K562 (cell line): ENCODE results near the gene CGB8. TPM values are rescaled to one million over a fixed set of nuclear protein-coding genes. Genes with fewer than 3 reads are reported as not detected.

Experiments used
- ATAC-seq: fragments of 200-7000 bp; cut with Tn5 transposase; 3 replicates; pipeline ENCODE4 v1.9.1; 2020; ENCODE audit warnings: moderate library complexity
- BruUV-seq: library from RNA; stranded (reverse); fragments of 400-500 nt; replicated peaks from 2 replicates; lab custom pipeline; 2021; lab: Mats Ljungman, UMichigan
- CTCF ChIA-PET: fragments of 300-600 bp; formaldehyde crosslinking; extraction: SDS; loops from one replicate; lab custom pipeline; 2021; ENCODE audit warnings: low intra/inter-chr PET ratio; lab: Yijun Ruan, JAX
- POLR2A ChIA-PET: fragments of 300-600, 350-650 bp; sonication (Branson Sonifier 250); formaldehyde crosslinking; extraction: SDS; loops from one replicate; lab custom pipeline; 2021; ENCODE audit warnings: antibody characterized with exemption, inconsistent platforms; lab: Yijun Ruan, JAX
- DNase-seq, 4 experiments: peaks; one replicate each; pipeline versions ENCODE4 v3.0.0 to v3.0.0-alpha.2; 2011 to 2018; ENCODE audit warnings: low spot score in 3 of 4, mixed read lengths in 3 of 4; ENCODE audit errors: extremely low read depth in 1 of 4
- FAIRE-seq: peaks from 2 replicates; lab custom pipeline; 2011; peaks lifted over from hg19 to GRCh38; lab: Jason Lieb, UNC
- H2AFZ ChIP-seq: 2 replicates; pipeline ENCODE4 v1.6.0; 2011; ENCODE audit warnings: low read depth, low read length, control low read depth, inconsistent platforms
- H3K27ac ChIP-seq: fragments of 200-600 bp; 3 replicates; pipeline ENCODE4 v1.8.0; 2011; ENCODE audit warnings: low read depth, mild to moderate bottlenecking, control low read depth, inconsistent platforms, low read length, moderate library complexity, mixed read lengths; ENCODE audit errors: extremely low read depth
- H3K27me3 ChIP-seq, 2 experiments: fragments of 300-600 bp in 1 of 2; 2 replicates in 1 of 2; 3 replicates in 1 of 2; pipeline versions ENCODE4 v1.6.0 to v1.8.0; 2011; ENCODE audit warnings: inconsistent platforms in 2 of 2, low read length in 2 of 2, mild to moderate bottlenecking in 1 of 2, mixed read lengths in 1 of 2, moderate library complexity in 1 of 2; ENCODE audit not compliant: control insufficient read depth in 2 of 2, insufficient read depth in 2 of 2
- H3K36me3 ChIP-seq: fragments of 300-600 bp; 3 replicates; pipeline ENCODE4 v1.8.0; 2011; ENCODE audit warnings: mild to moderate bottlenecking, low read length, inconsistent platforms; ENCODE audit not compliant: control insufficient read depth, insufficient read depth
- H3K4me1 ChIP-seq, 2 experiments: fragments of 200-600 bp in 1 of 2; replicated peaks in 1 of 2; 2 replicates in 1 of 2; 3 replicates in 1 of 2; pipeline versions ENCODE4 v1.5.1 to v1.8.0; 2011; ENCODE audit warnings: inconsistent platforms in 2 of 2, low read length in 2 of 2, mild to moderate bottlenecking in 1 of 2, mixed read lengths in 1 of 2, moderate library complexity in 1 of 2; ENCODE audit not compliant: control insufficient read depth in 2 of 2, insufficient read depth in 2 of 2
- H3K4me2 ChIP-seq: 2 replicates; pipeline ENCODE4 v1.6.1; 2011; ENCODE audit warnings: low read length, control low read depth, inconsistent platforms, mixed read lengths; ENCODE audit not compliant: insufficient read depth
- H3K4me3 ChIP-seq: fragments of 200-600 bp; sonication (generic), shearing (Covaris generic); 2 replicates; pipeline ENCODE4 v1.5.1; 2016; ENCODE audit warnings: control low read depth, inconsistent platforms
- H3K79me2 ChIP-seq: fragments of 200-600 bp; 3 replicates; pipeline ENCODE4 v1.8.0; 2011; ENCODE audit warnings: low read length, inconsistent platforms; ENCODE audit not compliant: control insufficient read depth, insufficient read depth
- H3K9ac ChIP-seq, 2 experiments: 2 replicates each; pipeline versions ENCODE4 v1.6.0 to v1.6.1; 2011; ENCODE audit warnings: low read depth in 2 of 2, low read length in 2 of 2, control low read depth in 1 of 2, inconsistent platforms in 1 of 2, mild to moderate bottlenecking in 1 of 2, mixed read lengths in 1 of 2; ENCODE audit not compliant: insufficient read depth in 1 of 2
- H3K9me1 ChIP-seq: one replicate; pipeline ENCODE4 v1.6.0; 2011; ENCODE audit warnings: inconsistent platforms, mild to moderate bottlenecking, low read length, moderate library complexity; ENCODE audit not compliant: control insufficient read depth, insufficient read depth
- H3K9me3 ChIP-seq: replicated peaks from 2 replicates; pipeline ENCODE4 v1.5.1; 2011; ENCODE audit warnings: low read depth, low read length, inconsistent platforms; ENCODE audit not compliant: control insufficient read depth, insufficient read depth
- H4K20me1 ChIP-seq: replicated peaks from 2 replicates; pipeline ENCODE4 v1.6.1; 2011; ENCODE audit warnings: low read length, inconsistent platforms, mixed read lengths; ENCODE audit not compliant: control insufficient read depth, insufficient read depth
- CLOCK ChIP-seq: fragments of 250-450 bp; sonication (Bioruptor Pico); IDR thresholded peaks from 2 replicates; pipeline ENCODE4 v1.4.0; 2020; ENCODE audit warnings: mild to moderate bottlenecking, moderate library complexity, borderline replicate concordance
- CREM ChIP-seq: IDR thresholded peaks from 2 replicates; pipeline ENCODE4 v1.6.1; 2014; ENCODE audit warnings: antibody characterized with exemption, low read depth
- EGR1 ChIP-seq: fragments of 450-650 bp; conservative IDR thresholded peaks from 2 replicates; pipeline ENCODE4 v1.6.1; 2017; ENCODE audit warnings: mild to moderate bottlenecking
- KDM1A ChIP-seq, 2 experiments: fragments of 450-650 bp; IDR thresholded peaks; 2 replicates each; pipeline ENCODE4 v1.6.1; 2016; ENCODE audit warnings: mild to moderate bottlenecking in 2 of 2
- PCBP2 ChIP-seq: fragments of 200-400 bp; formaldehyde crosslinking; IDR thresholded peaks from 2 replicates; pipeline ENCODE4 v1.6.1; 2018; ENCODE audit warnings: low read length, low read depth, mild to moderate bottlenecking, moderate library complexity; ENCODE audit not compliant: poor library complexity, severe bottlenecking
- RFX1 ChIP-seq: fragments of 450-650 bp; IDR thresholded peaks from 2 replicates; pipeline ENCODE4 v1.6.1; 2016; ENCODE audit warnings: mild to moderate bottlenecking, moderate library complexity
- ZNF561 ChIP-seq: fragments of 450-650 bp; formaldehyde crosslinking; conservative IDR thresholded peaks from 2 replicates; pipeline ENCODE4 v1.4.0; 2020; ENCODE audit warnings: mild to moderate bottlenecking, moderate library complexity
- ZNF766 ChIP-seq: fragments of 200-800 bp; sonication (Bioruptor generic); conservative IDR thresholded peaks from 2 replicates; pipeline ENCODE4 v1.6.1; 2016; ENCODE audit warnings: missing genetic modification characterization, missing compliant biosample characterization
- WGBS: fragments of 100-300 bp; shearing (Covaris generic); methylation state at CpG from one replicate; pipeline ENCODE4 v1.1.6; 2016; ENCODE audit warnings: low coverage, mixed read lengths; ENCODE audit not compliant: insufficient coverage; ENCODE audit errors: missing lambda C conversion rate; 5-methylcytosine and 5-hydroxymethylcytosine counted together
- in situ Hi-C: fragments of 300-500 bp; cut with MboI; formaldehyde crosslinking; loops from 4 replicates; pipeline ENCODE4 v1.15.0; 2018; ENCODE audit warnings: inconsistent platforms, mixed read lengths
- intact Hi-C: fragments of 100-400 bp; cut with micrococcal nuclease; formaldehyde crosslinking; loops from 2 replicates; pipeline ENCODE4 v1.14.2; 2022
- polyA plus RNA-seq, 8 experiments: library from polyadenylated mRNA; depleted of rRNA in 4 of 8; stranded (reverse) in 5 of 8; unstranded in 3 of 8; fragments of >200 nt; fragmentation: Nextera tagmentation in 2 of 8; fragmentation: Illumina TruSeq in 1 of 8; extraction: Ambion mirVana in 2 of 8; extraction: Trizol in 1 of 8; gene quantifications; 2 replicates each; pipeline versions ENCODE4 v1.2.1 to v1.2.3, GENCODE V29; 2011 to 2014; ENCODE audit warnings: inconsistent platforms in 1 of 8, missing spikeins in 1 of 8
- total RNA-seq, 7 experiments: library from RNA; depleted of rRNA in 6 of 7; stranded (reverse); fragments of >200 nt in 6 of 7; fragmentation: Illumina TruSeq in 2 of 7; extraction: Trizol in 2 of 7; gene quantifications; 2 replicates each; pipeline versions ENCODE4 v1.2.1 to v1.2.3, GENCODE V29; 2011 to 2021; ENCODE audit warnings: low replicate concordance in 1 of 7
- TF ChIP-seq, protein P1 (sequence below): IDR thresholded peaks from 2 replicates; pipeline ENCODE4 v1.6.1; 2014; ENCODE audit warnings: antibody characterized with exemption
- TF ChIP-seq, protein P2 (sequence below), 3 experiments: fragments of 200-800 bp in 1 of 3; sonication (Bioruptor generic) in 1 of 3; sonication (generic) in 1 of 3; formaldehyde crosslinking in 1 of 3; IDR thresholded peaks; 2 replicates each; pipeline versions ENCODE4 v1.6.1 to v1.8.0; 2016 to 2022; ENCODE audit warnings: mild to moderate bottlenecking in 2 of 3, missing compliant biosample characterization in 2 of 3, missing genetic modification characterization in 2 of 3, missing genetic modification reagents in 1 of 3

The CGB8 gene
- total and polyA plus RNA-seq, 9 of the 15 experiments (the other 6 are each of a cell fraction or from before 2014, with no cell fraction given): not detected

- BruUV-seq: no TSS peak
- Histone ChIP-seq H3K4me1 (peaks cover 2 to 42% of the 10 kb centered on the region in 2 experiments; a peak in 4 of 5 replicates), H2AFZ (no peak overlapping the region), H3K9me1 (no peaks in the 10 kb centered on the region), H3K36me3 (no peaks in the 10 kb centered on the region), H4K20me1 (peaks cover 4% of the 10 kb centered on the region; the same call in 1 of the 2 replicates), H3K4me3 (no peak overlapping the region), H3K9ac (peak overlapping the region in 1 of 2 experiments; percentile 45; a peak in 2 of 4 replicates), H3K27me3 (peaks cover 22 to 61% of the 10 kb centered on the region in 2 experiments; a peak in 3 of 5 replicates), H3K79me2 (no peaks in the 10 kb centered on the region), H3K27ac (no peak overlapping the region), H3K9me3 (no peaks in the 10 kb centered on the region), H3K4me2 (no peak overlapping the region)
- intact Hi-C loops: no loop called here
- DNase-seq (peak in 1 of 4 experiments; percentile 20), ATAC-seq (no peak), FAIRE-seq (no peak)
- POLR2A ChIA-PET: interaction anchor here (1.4 kb wide), 1 partner anchor 8 kb away, joined by 4 read pairs; no protein-coding TSS in a partner anchor
- TF ChIP-seq EGR1 (peak; percentile 61), ZNF561 (CRISPR knock-in tag) (no peak)
- TF ChIP-seq, protein P1, sequence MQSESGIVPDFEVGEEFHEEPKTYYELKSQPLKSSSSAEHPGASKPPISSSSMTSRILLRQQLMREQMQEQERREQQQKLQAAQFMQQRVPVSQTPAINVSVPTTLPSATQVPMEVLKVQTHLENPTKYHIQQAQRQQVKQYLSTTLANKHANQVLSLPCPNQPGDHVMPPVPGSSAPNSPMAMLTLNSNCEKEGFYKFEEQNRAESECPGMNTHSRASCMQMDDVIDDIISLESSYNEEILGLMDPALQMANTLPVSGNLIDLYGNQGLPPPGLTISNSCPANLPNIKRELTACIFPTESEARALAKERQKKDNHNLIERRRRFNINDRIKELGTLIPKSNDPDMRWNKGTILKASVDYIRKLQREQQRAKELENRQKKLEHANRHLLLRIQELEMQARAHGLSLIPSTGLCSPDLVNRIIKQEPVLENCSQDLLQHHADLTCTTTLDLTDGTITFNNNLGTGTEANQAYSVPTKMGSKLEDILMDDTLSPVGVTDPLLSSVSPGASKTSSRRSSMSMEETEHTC: no peak
- in situ Hi-C loops: no loop called here
- CTCF ChIA-PET: no interaction called here
- 4% methylated on average over 23 of the region's 25 CpGs for WGBS
Measured at GRCh38 chr19:49061445-49061844, 12.5 kb upstream of the CGB8 start.

DNA sequence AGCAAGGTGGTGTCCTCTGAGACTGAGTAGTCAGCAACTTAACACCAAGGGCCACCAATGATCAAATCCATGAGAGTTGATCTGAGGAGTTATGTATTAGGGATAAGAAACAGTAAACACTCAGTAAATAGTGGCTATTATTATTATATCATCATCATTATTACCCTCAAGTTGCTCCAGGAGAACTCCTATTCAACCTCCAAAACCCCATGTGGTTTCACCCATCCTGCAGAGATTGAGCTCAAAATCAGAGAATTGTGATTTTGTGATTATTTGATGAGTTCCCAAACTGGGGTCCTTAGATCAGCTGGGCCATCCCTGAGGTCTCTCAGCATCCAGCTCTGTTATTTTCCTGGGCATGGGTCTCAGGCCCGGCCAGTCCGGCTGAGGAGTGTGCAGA lies 12.1 kb upstream of the CGB8 start:
- ChIA-PET CTCF (no interaction called here), POLR2A (interaction anchor here (0.6 to 1.4 kb wide), 2 partner anchors 9 to 395 kb away, joined by 3 to 4 read pairs; no protein-coding TSS in a partner anchor)
- Histone ChIP-seq H3K4me3 (no peak overlapping the region), H3K4me1 (peaks cover 2 to 46% of the 10 kb centered on the region in 2 experiments; a peak in 4 of 5 replicates), H3K79me2 (no peaks in the 10 kb centered on the region), H3K9me3 (no peaks in the 10 kb centered on the region), H3K27me3 (peaks cover 19 to 61% of the 10 kb centered on the region in 2 experiments; a peak in 3 of 5 replicates), H3K4me2 (no peak overlapping the region), H3K9ac (no peak overlapping the region), H3K9me1 (no peaks in the 10 kb centered on the region), H2AFZ (no peak overlapping the region), H3K36me3 (no peaks in the 10 kb centered on the region), H4K20me1 (peaks cover 4% of the 10 kb centered on the region; the same call in 1 of the 2 replicates), H3K27ac (no peak overlapping the region)
- TF ChIP-seq PCBP2: no peak
- TF ChIP-seq CREM: no peak
- TF ChIP-seq RFX1: no peak
- no peak for TF ChIP-seq CLOCK
- peak; percentile 11 to 38; a peak in 1 of 4 replicates for TF ChIP-seq KDM1A (IDR thresholded peaks at IDR 0.05)
- TF ChIP-seq, protein P2, sequence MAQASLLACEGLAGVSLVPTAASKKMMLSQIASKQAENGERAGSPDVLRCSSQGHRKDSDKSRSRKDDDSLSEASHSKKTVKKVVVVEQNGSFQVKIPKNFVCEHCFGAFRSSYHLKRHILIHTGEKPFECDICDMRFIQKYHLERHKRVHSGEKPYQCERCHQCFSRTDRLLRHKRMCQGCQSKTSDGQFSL (CRISPR knock-in tag; IDR thresholded peaks at IDR 0.05): no peak
- TF ChIP-seq, protein P2 (tag; IDR thresholded peaks at IDR 0.05): no peak
- TF ChIP-seq ZNF766 (CRISPR knock-in tag): no peak
- in situ Hi-C loops (no loop called here), intact Hi-C loops (no loop called here)
- no TSS peak for BruUV-seq
- WGBS: 12% methylated on average over 2 of the region's 2 CpGs
- no peak for ATAC-seq
- FAIRE-seq: no peak
- DNase-seq: no peak
